ACC112 (cell line): ENCODE data around the gene TDG.

Source experiments
- H2AFZ ChIP-seq: fragments of 200-600 bp; sonication (generic); one replicate; pipeline ENCODE4 v1.6.0; 2017; ENCODE audit warnings: antibody characterized with exemption, low read length; ENCODE audit not compliant: unreplicated experiment
- H3K27ac ChIP-seq: fragments of 200-600 bp; sonication (generic); 2 replicates; pipeline ENCODE4 v1.5.1; 2014; ENCODE audit warnings: low read depth, mild to moderate bottlenecking, antibody characterized with exemption, low read length, moderate library complexity
- H3K27me3 ChIP-seq: fragments of 200-600 bp; sonication (generic); 2 replicates; pipeline ENCODE4 v1.6.1; 2014; ENCODE audit warnings: mild to moderate bottlenecking, antibody characterized with exemption, low read length, moderate library complexity, mixed read lengths; ENCODE audit not compliant: insufficient read depth
- H3K36me3 ChIP-seq: fragments of 200-600 bp; sonication (generic); 2 replicates; pipeline ENCODE4 v1.6.1; 2016; ENCODE audit warnings: mild to moderate bottlenecking, antibody characterized with exemption, low read length, moderate library complexity, mixed read lengths; ENCODE audit not compliant: insufficient read depth
- H3K4me1 ChIP-seq: fragments of 200-600 bp; sonication (generic); one replicate; pipeline ENCODE4 v1.6.1; 2016; ENCODE audit warnings: low read length, mixed read lengths; ENCODE audit not compliant: insufficient read depth, unreplicated experiment, control insufficient read depth
- H3K4me3 ChIP-seq: fragments of 200-600 bp; sonication (generic); 2 replicates; pipeline ENCODE4 v1.5.1; 2014; ENCODE audit warnings: mild to moderate bottlenecking, low read depth, low read length
- H3K79me2 ChIP-seq: fragments of 200-600 bp; sonication (generic); one replicate; pipeline ENCODE4 v1.6.0; 2016; ENCODE audit warnings: low read length; ENCODE audit not compliant: control insufficient read depth, unreplicated experiment, insufficient read depth

Gene TDG

GRCh38 chr12:103965590-103966504 lies at the start of gene TDG:
TSS of gene TDG (plus strand) at chr12:103965872. CDS start at chr12:103966038, 166 bp downstream.
- Histone ChIP-seq H2AFZ (peak within 1 kb of the TSS; percentile 69), H3K79me2 (peaks cover 72% of the 10 kb centered on the region), H3K4me3 (peak within 1 kb of the TSS; percentile 94), H3K4me1 (peaks cover 24% of the 10 kb centered on the region), H3K27ac (peak within 1 kb of the TSS; percentile 69), H3K27me3 (no peaks in the 10 kb centered on the region), H3K36me3 (no peaks in the 10 kb centered on the region)

GRCh38 chr12:103917873-103918272 lies 47.8 kb upstream of the TDG start:
- no peaks in the 10 kb centered on the region for H3K4me1 ChIP-seq
- no peaks in the 10 kb centered on the region for H3K36me3 ChIP-seq
- no peaks in the 10 kb centered on the region for H3K27me3 ChIP-seq
- no peaks in the 10 kb centered on the region for H3K79me2 ChIP-seq
- no peak overlapping the region for H3K4me3 ChIP-seq
- no peak overlapping the region for H3K27ac ChIP-seq
- H2AFZ ChIP-seq: no peak overlapping the region

- no peaks in the 10 kb centered on the region for H3K79me2 ChIP-seq
- no peaks in the 10 kb centered on the region for H3K27me3 ChIP-seq
- no peak overlapping the region for H2AFZ ChIP-seq
- no peak overlapping the region for H3K4me3 ChIP-seq
- H3K27ac ChIP-seq: no peak overlapping the region
- no peaks in the 10 kb centered on the region for H3K36me3 ChIP-seq
- H3K4me1 ChIP-seq: peaks cover 10% of the 10 kb centered on the region
Measured at GRCh38 chr12:103924761-103925641, 40.7 kb upstream of the TDG start.

- Histone ChIP-seq H3K36me3 (peaks cover 22% of the 10 kb centered on the region), H3K27ac (no peak overlapping the region), H3K79me2 (peaks cover 35% of the 10 kb centered on the region), H2AFZ (peak overlapping the region; percentile 85), H3K4me1 (peaks cover 26% of the 10 kb centered on the region), H3K27me3 (no peaks in the 10 kb centered on the region), H3K4me3 (peak overlapping the region; percentile 99)
Measured at GRCh38 chr12:103928682-103929045, 37.0 kb upstream of the TDG start.

- H3K27me3 ChIP-seq: no peaks in the 10 kb centered on the region
- peak overlapping the region; percentile 99 for H3K4me3 ChIP-seq
- H3K36me3 ChIP-seq: peaks cover 27% of the 10 kb centered on the region
- H3K27ac ChIP-seq: peak overlapping the region; percentile 89
- peak overlapping the region; percentile 85 for H2AFZ ChIP-seq
- H3K4me1 ChIP-seq: peaks cover 29% of the 10 kb centered on the region
- H3K79me2 ChIP-seq: peaks cover 40% of the 10 kb centered on the region
Measured at GRCh38 chr12:103929046-103929783, 36.5 kb upstream of the TDG start.

GRCh38 chr12:103929784-103930033 lies 36.0 kb upstream of the TDG start:
- peaks cover 43% of the 10 kb centered on the region for H3K79me2 ChIP-seq
- peak overlapping the region; percentile 89 for H3K27ac ChIP-seq
- peak overlapping the region; percentile 99 for H3K4me3 ChIP-seq
- no peaks in the 10 kb centered on the region for H3K27me3 ChIP-seq
- peaks cover 29% of the 10 kb centered on the region for H3K36me3 ChIP-seq
- no peak overlapping the region for H2AFZ ChIP-seq
- peaks cover 31% of the 10 kb centered on the region for H3K4me1 ChIP-seq

GRCh38 chr12:103930034-103930786 lies 35.5 kb upstream of the TDG start, which contains the start of gene HSP90B1:
TSS of gene HSP90B1 (plus strand) at chr12:103930410. CDS start at chr12:103930516, 106 bp downstream.
- H2AFZ ChIP-seq: peak within 1 kb of the TSS; percentile 85
- peaks cover 34% of the 10 kb centered on the region for H3K36me3 ChIP-seq
- peak within 1 kb of the TSS; percentile 99 for H3K4me3 ChIP-seq
- peaks cover 30% of the 10 kb centered on the region for H3K4me1 ChIP-seq
- H3K27ac ChIP-seq: peak within 1 kb of the TSS; percentile 89
- no peaks in the 10 kb centered on the region for H3K27me3 ChIP-seq
- H3K79me2 ChIP-seq: peaks cover 48% of the 10 kb centered on the region

- Histone ChIP-seq H3K79me2 (peaks cover 57% of the 10 kb centered on the region), H3K4me3 (peak overlapping the region; percentile 99), H3K4me1 (peaks cover 26% of the 10 kb centered on the region), H3K27me3 (no peaks in the 10 kb centered on the region), H3K36me3 (peaks cover 42% of the 10 kb centered on the region), H3K27ac (peak overlapping the region; percentile 70), H2AFZ (peak overlapping the region; percentile 16)
Measured at GRCh38 chr12:103930787-103931735, 34.6 kb upstream of the TDG start.

GRCh38 chr12:103933237-103933636 lies 32.4 kb upstream of the TDG start:
- peaks cover 59% of the 10 kb centered on the region for H3K36me3 ChIP-seq
- no peak overlapping the region for H2AFZ ChIP-seq
- H3K27me3 ChIP-seq: no peaks in the 10 kb centered on the region
- H3K4me3 ChIP-seq: peak overlapping the region; percentile 99
- H3K79me2 ChIP-seq: peaks cover 70% of the 10 kb centered on the region
- H3K27ac ChIP-seq: no peak overlapping the region
- H3K4me1 ChIP-seq: peaks cover 26% of the 10 kb centered on the region
